GM21737 (cell line): Measurements from ENCODE around the gene SLC24A3.

Experiments
- ATAC-seq: cut with Tn5 transposase; IDR thresholded peaks from one replicate; pipeline ENCODE4 v1.9.1; 2021; ENCODE audit warnings: mild to moderate bottlenecking, moderate library complexity; ENCODE audit not compliant: unreplicated experiment

SLC24A3 gene

DNA sequence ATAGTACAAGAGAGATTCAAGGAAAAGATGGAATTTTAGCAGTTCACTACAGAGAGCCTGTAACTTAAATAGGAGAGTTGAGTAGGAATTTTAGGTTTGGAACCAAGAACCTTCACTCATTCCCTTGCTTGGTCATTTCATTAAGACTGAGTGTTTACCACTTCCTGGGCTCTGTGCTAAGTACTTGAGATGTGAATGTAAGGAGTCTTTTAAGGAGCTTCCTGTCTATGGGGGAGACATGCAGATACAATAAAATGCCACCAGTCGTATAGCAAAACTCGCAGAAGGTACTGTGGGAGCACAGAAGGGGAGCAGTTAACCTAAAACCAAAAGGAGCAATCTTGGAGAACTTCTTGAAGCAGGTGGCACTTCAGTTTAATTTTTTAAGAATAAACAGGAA, 204.2 kb downstream of the SLC24A3 start:
- ATAC-seq, result no peak

DNA sequence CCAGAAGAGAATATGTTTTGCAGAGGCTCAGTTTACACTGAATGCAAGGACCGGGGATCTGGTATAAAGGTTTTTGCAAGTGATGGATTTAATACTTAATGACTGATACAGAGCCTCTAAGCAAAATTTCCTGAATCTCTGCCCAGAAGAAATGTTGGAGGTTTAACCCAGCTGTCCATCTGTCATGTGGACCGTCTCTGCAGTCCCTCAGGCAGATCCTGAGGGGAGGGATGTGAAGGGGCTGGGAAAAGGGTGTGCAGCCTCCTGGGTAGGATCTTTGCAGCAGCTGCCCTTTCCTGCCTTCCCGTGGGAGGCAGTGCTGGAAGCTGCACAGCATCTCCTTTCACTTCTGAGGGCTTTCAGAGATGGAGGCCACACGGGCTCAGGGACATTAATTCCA, 207.0 kb downstream of the SLC24A3 start:
- ATAC-seq, result no peak

DNA sequence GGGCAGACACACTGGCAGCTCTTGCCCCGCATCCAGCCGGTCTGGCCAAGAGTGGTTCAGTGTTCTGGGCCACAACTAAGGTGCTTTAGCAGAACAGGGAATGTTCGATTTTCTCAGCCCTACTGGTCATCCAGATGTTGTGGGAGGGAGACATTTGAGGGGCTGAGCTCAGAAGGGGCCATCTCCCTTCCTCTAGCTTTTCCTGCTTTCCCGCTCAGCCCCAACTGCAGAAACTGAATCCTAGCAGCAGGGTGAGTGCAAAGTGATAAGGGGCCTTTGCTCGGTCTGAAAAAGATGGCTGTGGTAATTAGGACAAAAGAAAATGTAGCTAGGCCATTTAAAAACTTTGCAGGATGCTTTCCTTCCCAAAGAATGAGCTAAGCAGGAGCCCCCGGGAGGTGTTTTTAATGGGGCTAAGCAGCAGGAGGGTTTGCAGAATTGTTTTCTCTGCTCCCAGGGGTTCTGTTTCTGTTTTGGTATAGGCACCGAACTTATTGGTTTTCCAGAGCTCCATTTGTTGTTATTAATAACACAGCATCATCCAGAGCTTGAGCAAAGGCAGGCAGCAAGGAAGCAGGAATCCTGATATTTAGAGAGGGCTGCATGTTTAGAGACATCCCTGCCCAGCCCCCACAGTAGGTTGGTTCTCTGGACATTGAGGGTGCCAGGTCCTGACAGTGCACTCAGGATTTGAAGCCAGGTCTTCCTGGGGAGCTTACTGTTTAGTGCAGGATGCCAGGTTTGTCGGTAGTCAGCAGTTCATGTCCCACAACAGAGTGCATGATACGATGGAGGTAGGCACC, 210.9 kb downstream of the SLC24A3 start:
- ATAC-seq, result no peak

DNA sequence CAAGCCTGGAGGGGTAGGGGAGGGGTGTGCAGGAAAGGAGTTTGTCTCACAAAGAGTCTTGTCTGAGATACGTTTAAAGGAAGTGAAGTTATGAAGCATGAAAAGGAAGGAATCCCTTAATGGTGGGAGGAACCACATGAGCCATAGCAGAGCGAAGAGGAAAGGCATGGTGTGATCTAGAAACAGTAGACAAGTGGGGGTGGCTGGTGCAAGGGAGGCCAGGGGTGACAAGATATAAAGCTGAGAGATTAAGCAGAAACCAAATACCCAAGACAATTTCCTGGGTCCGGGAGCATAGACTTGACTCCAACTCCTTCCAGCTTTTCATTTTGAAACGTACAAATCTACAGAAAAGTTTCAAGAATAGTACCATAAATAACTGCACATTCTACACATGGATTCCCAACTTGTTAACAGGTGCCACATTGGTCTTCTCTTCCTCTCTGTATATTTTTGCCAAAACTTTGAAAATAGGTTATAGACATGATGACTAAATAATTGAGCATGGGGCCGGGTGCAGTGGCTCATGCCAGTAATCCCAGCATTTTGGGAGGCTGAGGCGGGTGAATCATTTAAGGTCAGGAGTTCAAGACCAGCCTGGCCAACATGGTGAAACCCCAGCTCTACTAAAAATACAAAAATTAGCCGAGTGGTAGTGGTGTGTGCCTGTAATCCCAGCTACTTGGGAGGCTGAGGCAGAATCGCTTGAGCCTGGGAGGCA, 211.6 kb downstream of the SLC24A3 start:
- no peak for ATAC-seq

DNA sequence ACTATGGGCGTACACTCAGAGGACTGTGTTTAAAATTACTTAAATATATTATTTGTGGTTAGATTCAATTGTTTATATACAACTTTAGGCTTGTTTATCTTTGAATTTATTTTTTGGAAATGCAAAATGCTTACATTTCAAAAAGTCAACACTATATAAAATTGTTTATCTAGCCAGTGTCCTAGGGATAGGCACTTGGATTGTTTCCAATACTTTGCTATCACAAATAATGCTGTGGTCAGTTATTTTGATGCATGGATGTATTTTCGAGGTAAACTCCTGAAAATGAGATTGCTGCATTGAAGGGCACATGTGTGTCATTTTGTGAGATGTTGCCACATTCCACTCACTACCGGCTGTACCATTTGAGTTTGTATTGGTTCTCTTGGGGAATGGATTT, 213.9 kb downstream of the SLC24A3 start:
- ATAC-seq, result no peak

DNA sequence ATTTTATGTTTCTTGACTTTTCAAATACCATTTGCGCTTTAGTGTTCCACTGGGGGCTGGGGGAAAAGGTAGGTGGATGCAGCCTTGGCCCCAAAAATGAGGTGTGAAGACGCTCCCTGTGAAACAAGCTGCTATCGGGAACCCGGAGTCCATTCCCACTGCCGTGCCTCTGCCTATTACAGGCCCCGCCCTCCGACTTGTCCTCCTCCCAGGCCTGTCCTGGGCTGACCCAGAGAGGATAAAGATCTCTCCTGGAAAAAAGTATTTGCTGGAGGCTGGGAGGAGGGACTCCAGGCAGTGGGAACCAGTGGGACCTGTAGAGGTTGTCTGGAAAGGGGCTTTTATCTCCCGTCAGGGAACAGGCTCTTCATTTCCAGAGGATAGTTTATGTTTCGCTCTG, 215.0 kb downstream of the SLC24A3 start:
- no peak for ATAC-seq

DNA sequence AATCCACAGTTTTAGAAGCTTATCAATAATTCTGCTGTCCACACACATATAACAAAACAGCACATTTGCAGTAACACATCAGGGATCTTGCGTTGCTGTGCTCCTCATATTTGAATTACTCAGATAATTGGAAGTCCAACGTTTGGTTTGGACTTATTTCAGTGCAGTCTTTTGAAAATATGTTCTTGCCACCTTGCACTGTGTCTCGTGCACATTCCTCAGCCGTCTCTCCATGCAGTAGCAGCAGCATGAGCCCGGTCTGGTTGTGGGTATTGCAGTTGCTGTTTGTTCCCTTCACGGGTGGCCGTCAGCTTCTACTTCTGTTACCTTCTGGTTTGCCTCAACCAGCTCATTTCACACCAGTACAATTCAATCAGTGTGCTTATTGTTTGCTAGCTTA, 215.5 kb downstream of the SLC24A3 start:
- no peak for ATAC-seq

DNA sequence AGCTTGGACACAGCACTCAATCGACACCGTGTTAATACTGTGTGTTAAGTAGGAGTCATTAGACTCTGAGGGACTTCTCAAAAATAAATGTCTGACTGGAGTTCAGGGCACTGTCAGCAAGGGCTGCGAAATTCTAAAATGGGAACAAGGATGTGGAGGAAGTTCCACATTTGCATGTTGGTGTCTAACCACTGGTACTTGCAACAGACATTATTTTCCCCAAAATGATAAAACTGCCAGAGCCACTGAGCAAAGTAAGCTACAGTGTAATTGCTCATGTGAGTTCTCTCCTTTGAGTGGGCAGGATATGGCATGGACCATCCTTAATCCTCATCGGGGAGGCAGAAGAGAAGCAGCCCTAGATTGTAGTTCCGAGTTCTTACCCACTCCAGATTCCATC, 215.9 kb downstream of the SLC24A3 start:
- no peak for ATAC-seq

DNA sequence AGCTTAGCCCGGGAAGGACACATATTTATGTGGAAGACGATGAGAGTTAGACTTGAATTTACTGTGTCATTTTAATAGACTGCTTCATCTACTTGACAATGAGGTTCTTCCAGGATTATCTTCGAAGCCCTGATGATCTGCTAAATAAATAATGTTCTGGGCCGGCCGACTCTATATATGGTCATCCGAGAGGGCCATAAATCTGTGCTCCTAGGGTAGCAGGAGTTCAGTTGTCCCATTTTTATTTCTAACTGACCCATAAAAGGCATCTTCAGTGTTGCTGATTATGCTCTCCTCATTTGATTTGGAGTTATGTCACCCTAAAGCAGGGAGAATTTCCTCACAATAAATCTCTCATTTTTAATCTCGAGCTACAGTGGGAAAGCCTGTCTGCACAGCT, 217.1 kb downstream of the SLC24A3 start:
- no peak for ATAC-seq

DNA sequence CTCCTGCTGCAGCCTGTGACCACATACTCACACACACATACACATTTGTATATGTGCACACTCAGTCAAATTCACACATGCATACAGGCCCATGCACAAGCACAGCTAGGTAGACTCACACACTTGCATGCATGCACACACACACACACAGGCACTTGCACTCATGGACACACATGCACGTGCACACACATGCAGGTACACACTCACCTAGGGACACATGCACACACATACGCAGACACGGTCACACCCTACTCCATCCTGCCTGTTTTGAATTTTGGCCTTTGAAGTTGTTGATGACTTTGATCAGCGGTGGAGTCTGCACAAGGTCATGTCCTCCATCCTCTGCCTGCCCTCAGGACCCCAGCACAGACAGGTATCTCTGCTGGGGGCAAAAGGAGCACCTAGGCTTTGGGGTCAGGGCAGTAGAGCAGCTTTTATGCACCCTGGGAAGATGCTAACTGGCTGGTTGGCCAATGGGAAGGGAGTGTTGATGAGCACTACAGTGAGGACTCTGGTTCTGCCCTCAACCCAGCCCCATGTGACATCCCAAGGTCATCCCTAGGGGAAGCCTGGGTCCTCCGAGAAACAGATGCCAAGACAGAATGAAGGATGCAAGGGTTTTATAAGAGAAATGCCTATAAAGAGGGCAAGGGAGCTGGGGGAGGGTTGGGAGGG, 218.3 kb downstream of the SLC24A3 start:
- no peak for ATAC-seq

DNA sequence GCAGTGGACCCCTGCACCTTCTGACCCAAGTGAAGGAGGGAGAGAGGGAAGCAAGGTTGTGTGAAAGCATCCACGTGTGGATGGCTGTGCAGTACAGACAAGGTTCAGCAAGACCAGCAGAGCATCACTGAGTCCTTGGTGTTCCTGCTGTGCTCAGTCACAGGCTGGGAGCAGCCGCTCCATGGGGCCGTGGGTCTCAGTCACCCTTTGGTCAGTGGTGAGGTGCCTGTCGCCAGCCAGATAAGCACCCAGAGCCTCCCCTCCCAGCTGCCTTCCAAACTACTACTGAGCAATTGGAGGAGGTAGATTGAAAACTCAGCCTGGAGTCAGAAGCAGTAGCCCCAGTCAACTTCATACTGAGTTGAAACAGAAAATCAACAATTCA, 218.9 kb downstream of the SLC24A3 start:
- ATAC-seq, result no peak

DNA sequence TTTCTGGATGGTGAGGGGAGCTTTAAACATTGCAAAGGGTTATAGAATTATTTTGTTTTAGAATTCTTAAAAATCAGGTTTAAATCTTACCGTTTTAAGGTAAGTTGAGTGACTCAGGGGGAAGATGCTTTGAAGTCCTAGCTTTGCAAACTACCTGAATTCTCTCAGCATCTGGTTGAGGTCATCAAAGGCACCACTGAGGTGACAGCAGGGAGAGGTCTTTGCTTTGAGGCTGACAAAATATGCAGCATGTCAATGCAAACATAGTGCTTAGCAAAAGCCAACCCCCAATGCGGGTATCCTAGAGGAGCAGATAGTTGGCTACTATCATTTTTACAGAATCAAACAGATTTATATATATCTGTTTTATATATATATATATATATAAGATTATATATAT, 219.5 kb downstream of the SLC24A3 start:
- no peak for ATAC-seq

DNA sequence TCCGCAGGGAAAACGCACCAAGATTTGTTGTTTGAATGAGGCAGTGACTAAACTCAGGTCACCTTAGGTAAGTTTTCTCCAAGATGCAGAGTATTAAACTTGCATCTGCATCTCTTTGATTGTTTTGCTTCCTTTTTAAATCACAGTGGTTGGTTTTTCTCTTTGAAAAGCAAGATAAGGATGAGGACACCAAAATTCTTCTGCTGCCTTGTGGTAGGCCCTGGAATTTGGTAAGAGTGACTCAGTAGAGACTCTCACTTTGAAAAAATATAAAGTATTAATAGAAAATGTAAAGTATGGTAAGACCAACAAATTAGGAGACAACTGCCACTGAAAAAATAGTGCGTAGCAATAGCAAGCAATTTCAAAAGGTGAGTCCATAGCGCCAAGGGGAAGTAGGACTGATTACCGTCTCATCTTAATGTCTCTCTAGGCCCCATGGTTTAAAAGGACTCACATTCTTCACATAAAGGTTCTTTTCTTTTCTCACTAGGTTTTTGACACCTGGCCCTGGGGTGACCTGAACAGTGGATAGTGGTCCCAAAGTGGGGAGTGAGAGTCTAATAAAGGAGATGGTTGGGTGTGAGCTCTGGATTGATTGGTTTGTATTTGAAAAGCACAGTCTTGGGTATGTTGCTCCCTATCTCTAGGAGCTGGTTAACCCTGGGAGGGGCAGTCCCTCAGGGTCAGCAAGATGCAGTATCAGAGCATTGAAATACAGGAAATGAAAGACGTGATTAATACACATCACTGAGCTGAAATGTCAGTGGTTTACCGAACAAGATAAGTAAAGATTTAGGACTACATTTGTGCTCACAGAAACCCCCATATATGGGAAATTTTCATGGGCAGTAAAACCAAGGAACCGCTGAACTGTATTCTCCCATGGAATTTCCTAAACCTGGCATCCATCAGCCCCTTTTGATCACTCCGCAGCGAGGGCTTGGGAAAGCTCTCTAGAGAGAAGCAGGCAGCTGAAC, 221.2 kb downstream of the SLC24A3 start:
- ATAC-seq, result no peak

DNA sequence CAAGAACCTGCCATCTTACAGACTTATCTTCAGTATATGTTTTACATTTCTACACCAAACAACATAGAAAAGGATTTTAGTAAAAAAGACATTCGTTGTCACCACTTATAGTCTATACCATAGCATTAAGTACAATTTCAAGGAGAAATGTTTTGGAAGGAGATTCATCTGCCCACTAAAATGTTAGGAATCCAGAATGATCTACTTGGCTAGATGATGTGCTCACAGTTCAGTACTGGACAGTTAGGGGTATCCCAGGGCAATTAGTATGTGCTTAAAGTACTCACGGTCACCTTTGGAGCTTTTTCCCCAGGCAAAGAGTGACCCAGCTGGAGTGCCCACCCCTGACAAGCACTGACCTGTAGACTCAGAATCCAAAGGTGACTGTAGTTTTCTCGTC, 222.9 kb downstream of the SLC24A3 start:
- no peak for ATAC-seq

DNA sequence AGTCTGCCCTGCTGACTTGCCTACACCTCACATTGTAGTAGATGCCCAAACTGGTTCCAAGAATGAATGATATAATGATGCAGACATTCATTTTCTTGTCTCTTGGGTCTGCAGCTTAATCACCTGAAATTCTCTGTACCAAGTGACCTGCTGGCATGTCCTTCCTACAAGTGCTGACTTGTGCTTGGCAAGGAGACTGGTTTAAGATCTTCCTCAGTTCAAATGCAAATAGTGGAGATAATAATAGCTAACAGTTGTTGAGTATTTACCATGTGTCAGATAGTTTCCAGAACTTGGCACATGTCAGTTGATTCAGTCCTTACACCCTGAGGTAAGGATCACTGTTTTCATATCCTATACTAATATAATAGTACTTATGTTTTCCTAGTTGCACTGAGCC, 223.4 kb downstream of the SLC24A3 start:
- no peak for ATAC-seq

DNA sequence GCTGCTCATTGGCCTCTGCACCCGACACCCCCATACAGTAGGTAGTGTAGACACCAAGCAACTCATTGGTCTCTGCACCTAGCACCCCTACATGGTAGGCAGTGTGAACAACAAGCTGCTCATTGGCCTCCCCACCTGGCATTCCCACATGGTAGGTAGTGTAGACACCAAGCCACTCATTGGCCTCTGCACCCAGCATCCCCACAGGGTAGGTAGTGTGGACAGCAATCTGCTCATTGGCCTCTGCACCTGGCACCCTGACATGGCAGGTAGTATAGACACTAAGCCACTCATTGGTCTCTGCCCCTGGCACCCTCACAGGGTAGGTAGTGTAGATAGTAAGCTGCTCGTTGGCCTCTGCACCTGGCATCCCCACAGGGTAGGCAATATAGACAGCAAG, 226.0 kb downstream of the SLC24A3 start:
- ATAC-seq, result no peak

DNA sequence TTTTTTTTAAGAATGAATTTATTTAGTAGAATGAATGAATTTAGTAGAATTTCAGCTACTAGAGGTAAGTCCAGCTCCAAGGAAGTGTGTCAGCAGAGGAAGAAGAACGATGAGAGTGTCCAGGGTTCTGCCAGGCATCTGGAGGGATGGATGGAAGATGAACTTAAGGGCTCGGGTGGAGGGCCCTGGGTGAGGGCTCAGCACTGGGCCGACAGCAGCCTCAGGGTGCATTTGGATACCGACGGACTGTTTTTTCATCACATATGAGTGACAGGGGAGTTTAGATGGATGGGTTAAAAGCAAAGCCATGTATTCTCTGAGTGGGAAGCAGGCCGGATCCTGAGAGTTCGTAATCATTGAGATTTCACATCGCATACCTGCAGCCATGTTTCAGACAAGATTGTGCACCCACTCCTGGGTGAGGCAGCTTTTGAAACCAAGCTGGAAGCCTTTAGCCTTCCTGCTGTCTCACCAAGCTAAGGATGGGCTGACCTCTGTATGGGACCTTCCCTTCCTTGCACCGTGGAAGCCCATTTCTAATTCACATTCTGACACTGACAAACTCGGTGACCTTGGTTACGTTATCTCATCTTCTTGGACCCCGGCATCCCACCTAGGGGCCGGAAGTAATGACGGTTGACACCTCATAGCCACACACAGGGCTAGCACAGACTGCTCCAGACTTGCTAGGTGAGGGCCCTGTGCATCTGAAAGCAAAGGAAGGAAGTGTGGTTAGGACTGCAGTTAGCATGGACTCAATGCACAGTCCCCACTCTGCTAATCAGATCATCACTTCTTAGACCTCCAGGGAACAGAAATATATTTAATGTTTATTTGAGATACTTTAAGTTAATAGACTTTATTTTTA, 228.5 kb downstream of the SLC24A3 start:
- no peak for ATAC-seq

DNA sequence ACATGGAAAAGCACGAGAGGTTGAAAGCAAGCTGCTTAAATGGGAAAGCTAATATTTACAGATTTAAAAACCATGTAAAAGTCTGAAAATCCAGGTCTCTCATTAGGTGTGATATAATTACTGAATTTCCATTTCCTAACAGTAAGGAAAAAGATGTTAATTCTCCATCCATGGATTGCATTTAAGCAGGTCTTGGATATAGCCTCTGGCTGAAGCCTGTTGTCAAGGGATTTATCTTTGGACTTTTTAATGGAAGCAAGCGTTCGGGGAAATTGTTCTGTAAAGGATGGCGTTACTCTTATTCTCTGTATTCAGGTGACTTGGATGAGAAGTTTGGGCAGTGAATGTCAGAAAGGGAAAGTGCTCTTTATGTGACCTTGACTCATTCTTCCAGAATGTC, 233.8 kb downstream of the SLC24A3 start:
- no peak for ATAC-seq

DNA sequence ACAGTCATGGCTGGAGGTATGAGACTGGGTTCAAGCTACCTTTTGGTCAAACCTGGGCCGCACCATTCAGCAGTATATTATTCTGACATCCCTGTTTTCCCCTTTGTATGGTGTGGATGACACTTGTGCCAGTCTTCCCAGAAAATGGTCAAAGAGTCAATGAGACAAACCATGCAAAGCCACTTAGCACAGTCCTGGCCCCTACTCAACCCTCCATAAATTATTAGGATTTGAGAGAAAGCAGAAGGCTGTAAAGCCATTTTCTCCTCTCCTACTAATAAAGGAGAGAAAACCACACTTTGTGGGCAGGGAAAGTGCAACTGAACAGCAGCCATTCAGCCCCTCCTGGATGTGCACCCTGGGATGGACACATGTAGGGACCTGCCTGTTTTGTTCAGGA, 236.2 kb downstream of the SLC24A3 start:
- no peak for ATAC-seq

DNA sequence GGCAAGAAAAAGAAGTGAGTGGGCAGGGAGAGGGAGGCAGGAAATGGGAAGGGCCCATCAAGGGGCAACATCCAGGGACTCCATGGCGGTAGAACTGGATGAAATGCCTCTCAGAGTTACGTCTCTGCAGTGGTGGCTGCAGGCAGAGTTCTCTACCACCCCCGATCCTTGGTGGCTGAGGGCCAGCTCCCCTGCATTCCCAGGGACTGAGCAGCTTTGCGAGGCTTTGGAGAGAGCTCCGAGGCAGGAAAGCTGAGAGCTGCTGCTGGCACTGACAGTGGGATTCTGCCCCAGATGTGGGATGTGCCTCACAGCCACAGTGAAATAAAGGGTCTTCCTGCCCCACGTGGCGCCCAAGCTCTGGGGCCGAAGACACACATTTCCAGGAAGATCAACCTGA, 236.6 kb downstream of the SLC24A3 start:
- ATAC-seq, result no peak
